ENCODE results near the gene RGS6. TPM values are rescaled to one million over a fixed set of nuclear protein-coding genes. Genes with fewer than 3 reads are reported as not detected.

RGS6 gene
- total and polyA plus RNA-seq, 2 of the 4 experiments (the other 2 are of a cell fraction) = not detected

DNA sequence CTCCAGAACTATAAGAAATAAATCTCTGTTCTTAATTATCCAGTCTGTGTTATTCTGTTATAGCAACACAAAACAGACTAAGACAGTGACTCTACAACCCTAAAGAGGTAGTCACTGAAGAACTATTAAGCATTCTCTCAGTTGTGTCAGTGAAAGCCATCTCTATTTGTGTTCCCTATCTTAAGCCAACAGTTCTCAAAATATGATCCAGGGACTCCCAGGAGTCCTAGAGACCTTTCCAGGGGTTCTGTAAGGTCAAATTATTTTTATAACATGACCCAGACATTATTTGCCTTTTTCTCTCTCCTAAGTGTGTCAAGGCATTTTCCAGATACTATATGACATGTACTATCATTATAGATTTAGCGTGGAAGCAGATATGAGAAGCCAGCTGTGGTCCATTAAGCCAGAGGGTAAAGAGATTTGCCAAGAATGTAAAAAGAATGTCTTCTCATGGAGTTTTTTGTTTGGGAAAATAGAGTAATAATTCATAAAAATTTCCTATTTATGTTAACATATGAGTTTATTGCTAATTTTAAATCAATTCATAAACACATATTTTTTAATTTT lies 315.8 kb downstream of the RGS6 start:
- Histone ChIP-seq H3K36me3 (ENCODE audit: control insufficient read depth, insufficient read depth, low read length) (no peaks in the 10 kb centered on the region), H3K4me2 (ENCODE audit: low read depth, low read length) (no peak overlapping the region), H2BK20ac (ENCODE audit: low read depth, low read length) (no peak overlapping the region), H2AK9ac (replicated peaks; ENCODE audit: low read depth, low read length, poor library complexity) (no peak overlapping the region), H3K18ac (ENCODE audit: low read depth, low read length) (no peak overlapping the region), H3K4me1 (ENCODE audit: control insufficient read depth, insufficient read depth, low read length) (no peaks in the 10 kb centered on the region), H2BK15ac (ENCODE audit: low read depth, low read length) (no peak overlapping the region), H3K14ac (replicated peaks; ENCODE audit: low read depth, low read length) (no peak overlapping the region), H3K9me1 (ENCODE audit: insufficient read depth, low read length) (no peaks in the 10 kb centered on the region), H2BK5ac (ENCODE audit: low read depth, low read length, poor library complexity, severe bottlenecking) (no peak overlapping the region), H3K27ac (ENCODE audit: insufficient read depth, low read length) (no peak overlapping the region), H3K9me3 (ENCODE audit: control insufficient read depth, insufficient read depth, low read length) (no peaks in the 10 kb centered on the region), H3K27me3 (ENCODE audit: control insufficient read depth, insufficient read depth, low read length) (no peaks in the 10 kb centered on the region), H4K20me1 (ENCODE audit: insufficient read depth, low read length) (no peaks in the 10 kb centered on the region), H4K91ac (ENCODE audit: insufficient read depth, low read depth, low read length) (no peak overlapping the region), H3K23ac (ENCODE audit: low read depth, low read length) (no peak overlapping the region), H3K9ac (ENCODE audit: low read depth, low read length) (no peak overlapping the region), H2AFZ (replicated peaks; ENCODE audit: low read length, poor library complexity) (no peak overlapping the region), H2BK120ac (ENCODE audit: low read depth, low read length) (no peak overlapping the region), H3K56ac (ENCODE audit: extremely low read depth, insufficient read depth, low read length) (no peak overlapping the region), H4K5ac (ENCODE audit: low read depth, low read length) (no peak overlapping the region), H3K4ac (ENCODE audit: low read depth, low read length) (no peak overlapping the region), H4K8ac (ENCODE audit: low read depth in 2 of 2, low read length in 2 of 2) (no peak overlapping the region), H3K79me1 (ENCODE audit: low read depth in 1 of 2, low read length in 2 of 2) (no peaks in the 10 kb centered on the region), H3K4me3 (ENCODE audit: insufficient read depth, low read depth, low read length) (no peak overlapping the region), H2AK5ac (ENCODE audit: low read depth, low read length) (no peak overlapping the region)
- BruUV-seq (replicated peaks) = no TSS peak
- intact Hi-C loops (cut with micrococcal nuclease) (no loop called here), in situ Hi-C loops (cut with MboI; ENCODE audit: low sequenced_read_pairs) (no loop called here), dilution Hi-C loops (cut with HindIII; ENCODE audit: low sequenced_read_pairs, unreplicated experiment) (no loop called here)
- CTCF ChIA-PET = no interaction called here
- no peak for ATAC-seq (ENCODE audit: low read depth)
- WGBS, 2 experiments (ENCODE audit: extremely low coverage in 2 of 2, insufficient read length in 1 of 2) = no CpG with 5 or more reads among the region's 1 CpG
- TF ChIP-seq RAD21 (IDR thresholded peaks at IDR 0.05; ENCODE audit: low read length) (no peak), MXI1 (IDR thresholded peaks at IDR 0.05; ENCODE audit: borderline replicate concordance, low read depth, low read length) (no peak), BHLHE40 (IDR thresholded peaks at IDR 0.05; ENCODE audit: low read depth, low read length) (no peak)
- POLR2A ChIA-PET (ENCODE audit: unreplicated experiment) = no interaction called here
- DNase-seq = no peak
